K562 (cell line): ENCODE measurements around the gene LY6G6F. TPM values are rescaled to one million over a fixed set of nuclear protein-coding genes. Genes with fewer than 3 reads are reported as not detected.

Experiments
- BRD4 ChIP-seq: fragments of 200-600 bp; sonication (generic); IDR thresholded peaks from 2 replicates; pipeline ENCODE4 v1.6.1; 2017; ENCODE audit warnings: inconsistent platforms
- NCOA2 ChIP-seq, 2 experiments: fragments of 450-650 bp; IDR thresholded peaks; 2 replicates each; pipeline ENCODE4 v1.6.1; 2018; ENCODE audit warnings: mild to moderate bottlenecking in 2 of 2, moderate library complexity in 1 of 2; ENCODE audit not compliant: partially characterized antibody in 2 of 2
- NFE2 ChIP-seq: IDR thresholded peaks from 2 replicates; pipeline ENCODE4 v1.6.1; 2014; ENCODE audit warnings: antibody characterized with exemption, low read depth
- PHF20 ChIP-seq: fragments of 450-650 bp; IDR thresholded peaks from 2 replicates; pipeline ENCODE4 v1.6.1; 2018; ENCODE audit not compliant: partially characterized antibody
- RAD21 ChIP-seq, 2 experiments: fragments of 250-450 bp in 1 of 2; fragments of 450-650 bp in 1 of 2; sonication (Bioruptor Pico) in 1 of 2; formaldehyde crosslinking in 1 of 2; IDR thresholded peaks in 1 of 2; conservative IDR thresholded peaks in 1 of 2; 2 replicates each; pipeline versions ENCODE4 v1.4.0 to v1.8.0; 2020 to 2022; ENCODE audit warnings: mild to moderate bottlenecking in 2 of 2, moderate library complexity in 1 of 2
- RBM34 ChIP-seq: fragments of 200-400 bp; formaldehyde crosslinking; IDR thresholded peaks from 2 replicates; pipeline ENCODE4 v1.6.1; 2018; ENCODE audit warnings: low read length, borderline replicate concordance; ENCODE audit not compliant: insufficient read depth
- SREBF2 ChIP-seq: sonication (generic); formaldehyde crosslinking; IDR thresholded peaks from 2 replicates; pipeline ENCODE4 v1.4.0; 2020; ENCODE audit warnings: mild to moderate bottlenecking, missing genetic modification reagents
- THRAP3 ChIP-seq: fragments of 450-650 bp; IDR thresholded peaks from 2 replicates; pipeline ENCODE4 v1.6.1; 2016; ENCODE audit warnings: mild to moderate bottlenecking, inconsistent platforms, borderline replicate concordance
- VEZF1 ChIP-seq: fragments of 200-800 bp; sonication (Bioruptor generic); IDR thresholded peaks from 2 replicates; pipeline ENCODE4 v1.6.1; 2017; ENCODE audit warnings: missing genetic modification characterization, missing compliant biosample characterization
- ZNF134 ChIP-seq: fragments of 250-450 bp; sonication (Bioruptor Pico); conservative IDR thresholded peaks from 2 replicates; pipeline ENCODE4 v1.4.0; 2020
- ZNF232 ChIP-seq: sonication (generic); formaldehyde crosslinking; IDR thresholded peaks from 2 replicates; pipeline ENCODE4 v1.8.0; 2022; ENCODE audit warnings: mild to moderate bottlenecking, missing genetic modification reagents
- ZNF696 ChIP-seq: fragments of 250-450 bp; sonication (Bioruptor Pico); conservative IDR thresholded peaks from 2 replicates; pipeline ENCODE4 v1.4.0; 2020; ENCODE audit warnings: mild to moderate bottlenecking, moderate library complexity
- polyA plus RNA-seq, 8 experiments: library from polyadenylated mRNA; depleted of rRNA in 4 of 8; stranded (reverse) in 5 of 8; unstranded in 3 of 8; fragments of >200 nt; fragmentation: Nextera tagmentation in 2 of 8; fragmentation: Illumina TruSeq in 1 of 8; extraction: Ambion mirVana in 2 of 8; extraction: Trizol in 1 of 8; gene quantifications; 2 replicates each; pipeline versions ENCODE4 v1.2.1 to v1.2.3, GENCODE V29; 2011 to 2014; ENCODE audit warnings: inconsistent platforms in 1 of 8, missing spikeins in 1 of 8
- total RNA-seq, 7 experiments: library from RNA; depleted of rRNA in 6 of 7; stranded (reverse); fragments of >200 nt in 6 of 7; fragmentation: Illumina TruSeq in 2 of 7; extraction: Trizol in 2 of 7; gene quantifications; 2 replicates each; pipeline versions ENCODE4 v1.2.1 to v1.2.3, GENCODE V29; 2011 to 2021; ENCODE audit warnings: low replicate concordance in 1 of 7
- TF ChIP-seq, protein P1 (sequence below): fragments of 450-650 bp; IDR thresholded peaks from 2 replicates; pipeline ENCODE4 v1.7.1; 2018; ENCODE audit warnings: mild to moderate bottlenecking, low read depth; ENCODE audit not compliant: partially characterized antibody
- TF ChIP-seq, protein P2 (sequence below), 3 experiments: fragments of 200-800 bp in 1 of 3; sonication (Bioruptor generic) in 1 of 3; sonication (generic) in 1 of 3; formaldehyde crosslinking in 1 of 3; IDR thresholded peaks; 2 replicates each; pipeline versions ENCODE4 v1.6.1 to v1.8.0; 2016 to 2022; ENCODE audit warnings: mild to moderate bottlenecking in 2 of 3, missing compliant biosample characterization in 2 of 3, missing genetic modification characterization in 2 of 3, missing genetic modification reagents in 1 of 3
- TF ChIP-seq, protein P3 (sequence below): fragments of 450-650 bp; formaldehyde crosslinking; IDR thresholded peaks from 2 replicates; pipeline ENCODE4 v1.4.0; 2020; ENCODE audit warnings: mild to moderate bottlenecking, moderate library complexity
- TF ChIP-seq, protein P4 (sequence below): fragments of 250-450 bp; sonication (Bioruptor Pico); IDR thresholded peaks from 2 replicates; pipeline ENCODE4 v1.8.0; 2022; ENCODE audit warnings: inconsistent platforms

The LY6G6F gene
- total and polyA plus RNA-seq, 9 of the 15 experiments (the other 6 are each of a cell fraction or from before 2014, with no cell fraction given): 0.14 to 0.50 (median 0.28) TPM; not detected in 2

GRCh38 chr6:31725502-31726350 is 19.1 kb downstream of the LY6G6F start (continued):
- TF ChIP-seq, protein P1, sequence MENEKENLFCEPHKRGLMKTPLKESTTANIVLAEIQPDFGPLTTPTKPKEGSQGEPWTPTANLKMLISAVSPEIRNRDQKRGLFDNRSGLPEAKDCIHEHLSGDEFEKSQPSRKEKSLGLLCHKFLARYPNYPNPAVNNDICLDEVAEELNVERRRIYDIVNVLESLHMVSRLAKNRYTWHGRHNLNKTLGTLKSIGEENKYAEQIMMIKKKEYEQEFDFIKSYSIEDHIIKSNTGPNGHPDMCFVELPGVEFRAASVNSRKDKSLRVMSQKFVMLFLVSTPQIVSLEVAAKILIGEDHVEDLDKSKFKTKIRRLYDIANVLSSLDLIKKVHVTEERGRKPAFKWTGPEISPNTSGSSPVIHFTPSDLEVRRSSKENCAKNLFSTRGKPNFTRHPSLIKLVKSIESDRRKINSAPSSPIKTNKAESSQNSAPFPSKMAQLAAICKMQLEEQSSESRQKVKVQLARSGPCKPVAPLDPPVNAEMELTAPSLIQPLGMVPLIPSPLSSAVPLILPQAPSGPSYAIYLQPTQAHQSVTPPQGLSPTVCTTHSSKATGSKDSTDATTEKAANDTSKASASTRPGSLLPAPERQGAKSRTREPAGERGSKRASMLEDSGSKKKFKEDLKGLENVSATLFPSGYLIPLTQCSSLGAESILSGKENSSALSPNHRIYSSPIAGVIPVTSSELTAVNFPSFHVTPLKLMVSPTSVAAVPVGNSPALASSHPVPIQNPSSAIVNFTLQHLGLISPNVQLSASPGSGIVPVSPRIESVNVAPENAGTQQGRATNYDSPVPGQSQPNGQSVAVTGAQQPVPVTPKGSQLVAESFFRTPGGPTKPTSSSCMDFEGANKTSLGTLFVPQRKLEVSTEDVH: peak; percentile 45
- TF ChIP-seq ZNF134 (CRISPR knock-in tag) (peak; percentile 36; the same call in 1 of the 2 replicates), NCOA2 (IDR thresholded peaks at IDR 0.05; ENCODE audit: partially characterized antibody in 2 of 2) (no peak), RBM34 (no peak), PHF20 (no peak), ZNF232 (CRISPR knock-in tag) (no peak), ZNF696 (CRISPR knock-in tag) (no peak), THRAP3 (no peak), RAD21 (CRISPR knock-in tag; conservative IDR thresholded peaks at IDR 0.05 in 1 of 2, IDR thresholded peaks at IDR 0.05 in 1 of 2) (peak in 1 of 2 experiments; percentile 30; a peak in 1 of 4 replicates), VEZF1 (CRISPR knock-in tag) (no peak), BRD4 (no peak), NFE2 (no peak), SREBF2 (CRISPR knock-in tag) (0 out of 2 replicates have a peak, but pooled peaks have one; percentile 22)
- TF ChIP-seq, protein P2, sequence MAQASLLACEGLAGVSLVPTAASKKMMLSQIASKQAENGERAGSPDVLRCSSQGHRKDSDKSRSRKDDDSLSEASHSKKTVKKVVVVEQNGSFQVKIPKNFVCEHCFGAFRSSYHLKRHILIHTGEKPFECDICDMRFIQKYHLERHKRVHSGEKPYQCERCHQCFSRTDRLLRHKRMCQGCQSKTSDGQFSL (CRISPR knock-in tag; IDR thresholded peaks at IDR 0.05): no peak
- TF ChIP-seq, protein P2 (tag; IDR thresholded peaks at IDR 0.05): no peak
- TF ChIP-seq, protein P3, sequence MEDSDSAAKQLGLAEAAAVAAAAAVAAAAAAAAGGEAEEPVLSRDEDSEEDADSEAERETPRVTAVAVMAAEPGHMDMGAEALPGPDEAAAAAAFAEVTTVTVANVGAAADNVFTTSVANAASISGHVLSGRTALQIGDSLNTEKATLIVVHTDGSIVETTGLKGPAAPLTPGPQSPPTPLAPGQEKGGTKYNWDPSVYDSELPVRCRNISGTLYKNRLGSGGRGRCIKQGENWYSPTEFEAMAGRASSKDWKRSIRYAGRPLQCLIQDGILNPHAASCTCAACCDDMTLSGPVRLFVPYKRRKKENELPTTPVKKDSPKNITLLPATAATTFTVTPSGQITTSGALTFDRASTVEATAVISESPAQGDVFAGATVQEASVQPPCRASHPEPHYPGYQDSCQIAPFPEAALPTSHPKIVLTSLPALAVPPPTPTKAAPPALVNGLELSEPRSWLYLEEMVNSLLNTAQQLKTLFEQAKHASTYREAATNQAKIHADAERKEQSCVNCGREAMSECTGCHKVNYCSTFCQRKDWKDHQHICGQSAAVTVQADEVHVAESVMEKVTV (CRISPR knock-in tag): peak; percentile 34; the same call in 1 of the 2 replicates
- TF ChIP-seq, protein P4, sequence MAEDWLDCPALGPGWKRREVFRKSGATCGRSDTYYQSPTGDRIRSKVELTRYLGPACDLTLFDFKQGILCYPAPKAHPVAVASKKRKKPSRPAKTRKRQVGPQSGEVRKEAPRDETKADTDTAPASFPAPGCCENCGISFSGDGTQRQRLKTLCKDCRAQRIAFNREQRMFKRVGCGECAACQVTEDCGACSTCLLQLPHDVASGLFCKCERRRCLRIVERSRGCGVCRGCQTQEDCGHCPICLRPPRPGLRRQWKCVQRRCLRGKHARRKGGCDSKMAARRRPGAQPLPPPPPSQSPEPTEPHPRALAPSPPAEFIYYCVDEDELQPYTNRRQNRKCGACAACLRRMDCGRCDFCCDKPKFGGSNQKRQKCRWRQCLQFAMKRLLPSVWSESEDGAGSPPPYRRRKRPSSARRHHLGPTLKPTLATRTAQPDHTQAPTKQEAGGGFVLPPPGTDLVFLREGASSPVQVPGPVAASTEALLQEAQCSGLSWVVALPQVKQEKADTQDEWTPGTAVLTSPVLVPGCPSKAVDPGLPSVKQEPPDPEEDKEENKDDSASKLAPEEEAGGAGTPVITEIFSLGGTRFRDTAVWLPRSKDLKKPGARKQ (CRISPR knock-in tag): no peak
